Activated CD8-positive, alpha-beta memory T cell treated with anti-CD3 and anti-CD28 coated beads, Interleukin-2, amount 50 U/mL, for 1 hour (primary cell): ENCODE measurements around the gene LRRK1.

Source experiments
- DNase-seq: peaks from one replicate; pipeline ENCODE4 v3.0.0-alpha.2; 2020; ENCODE audit errors: extremely low read depth

Gene LRRK1

DNA sequence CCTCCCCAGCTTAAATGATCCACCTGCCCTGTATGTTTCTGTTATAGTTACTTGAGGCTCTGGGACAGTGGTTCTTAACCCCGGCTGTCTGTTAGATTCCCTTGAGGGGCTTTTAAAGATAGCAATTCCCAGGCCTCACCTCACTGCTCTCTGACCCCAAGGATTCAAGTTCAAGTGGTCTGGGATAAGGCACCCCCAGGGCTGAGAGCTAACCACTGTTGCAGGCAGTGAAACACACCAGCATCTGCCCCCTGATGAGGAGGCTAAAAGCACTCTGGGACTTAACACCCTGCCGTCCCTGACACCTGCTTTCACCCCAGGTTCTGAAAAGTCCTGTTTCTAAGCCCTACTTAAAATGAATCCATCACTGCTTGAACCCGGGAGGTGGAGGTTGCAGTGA lies 103.7 kb downstream of the LRRK1 start:
- DNase-seq, result no peak

DNA sequence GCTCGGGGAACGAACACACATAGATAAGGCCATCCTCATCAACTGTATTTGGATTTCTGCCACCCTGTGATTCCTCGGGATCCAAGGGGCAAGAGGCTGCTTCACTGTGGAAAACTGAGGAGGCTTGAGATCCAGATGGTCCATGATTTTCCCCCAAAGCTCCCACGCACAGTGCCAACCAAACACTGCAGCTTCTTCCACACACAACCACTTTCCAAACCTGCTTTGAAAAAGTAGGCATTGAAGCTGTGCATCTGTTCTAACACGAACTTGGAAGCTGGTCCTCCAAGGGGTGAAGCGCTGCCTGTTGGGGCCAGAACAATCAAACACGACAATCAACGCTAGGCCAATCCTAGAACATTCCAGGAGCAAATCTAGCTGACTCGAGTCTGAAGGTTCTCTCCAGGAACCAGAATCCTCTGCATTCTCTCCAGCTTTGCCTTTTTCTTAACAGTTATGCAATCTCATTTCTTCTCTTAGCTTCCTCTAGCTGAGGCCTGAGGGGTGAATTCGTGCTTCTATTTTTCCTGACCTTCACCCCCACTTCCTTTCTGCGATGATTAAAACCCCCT lies 104.4 kb downstream of the LRRK1 start:
- no peak for DNase-seq

GRCh38 chr15:101024073-101024695 lies 105.0 kb downstream of the LRRK1 start:
- no peak for DNase-seq

- no peak for DNase-seq
These were observed 105.7 kb downstream of the LRRK1 start for GRCh38 chr15:101024706-101025500.

GRCh38 chr15:101025501-101025885 lies 106.3 kb downstream of the LRRK1 start:
- no peak for DNase-seq

GRCh38 chr15:101025896-101026631 lies 106.9 kb downstream of the LRRK1 start:
- no peak for DNase-seq

GRCh38 chr15:101026656-101027272 lies 107.6 kb downstream of the LRRK1 start:
- DNase-seq, result no peak

DNA sequence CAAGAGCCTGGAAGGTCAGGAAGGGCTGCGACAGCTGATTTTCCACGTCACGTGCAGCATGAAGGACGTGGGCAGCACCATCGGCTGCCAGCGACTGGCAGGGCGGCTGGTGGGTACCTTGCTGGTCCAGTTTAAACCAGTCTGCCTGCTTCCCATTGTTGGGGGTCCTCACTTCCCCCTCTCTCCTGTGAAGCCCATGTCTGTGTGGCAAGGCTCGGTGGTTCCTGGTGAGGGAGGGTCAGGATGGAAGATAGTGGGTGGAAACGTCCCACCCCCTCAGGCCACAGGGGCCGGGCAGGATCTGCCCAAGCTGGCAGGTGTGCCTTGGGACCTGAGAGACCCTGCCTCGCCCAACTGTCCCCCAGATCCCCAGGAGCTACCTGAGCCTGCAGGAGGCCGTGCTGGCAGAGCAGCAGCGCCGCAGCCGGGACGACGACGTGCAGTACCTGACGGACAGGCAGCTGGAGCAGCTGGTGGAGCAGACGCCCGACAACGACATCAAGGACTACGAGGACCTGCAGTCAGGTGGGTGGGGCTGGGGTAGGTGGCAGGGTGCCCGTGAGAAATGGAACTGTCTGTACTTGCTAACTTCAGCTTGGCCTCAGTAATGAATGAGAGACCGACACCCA lies 108.2 kb downstream of the LRRK1 start:
- DNase-seq, result no peak

GRCh38 chr15:101027920-101028319 lies 108.8 kb downstream of the LRRK1 start:
- DNase-seq, result no peak

DNA sequence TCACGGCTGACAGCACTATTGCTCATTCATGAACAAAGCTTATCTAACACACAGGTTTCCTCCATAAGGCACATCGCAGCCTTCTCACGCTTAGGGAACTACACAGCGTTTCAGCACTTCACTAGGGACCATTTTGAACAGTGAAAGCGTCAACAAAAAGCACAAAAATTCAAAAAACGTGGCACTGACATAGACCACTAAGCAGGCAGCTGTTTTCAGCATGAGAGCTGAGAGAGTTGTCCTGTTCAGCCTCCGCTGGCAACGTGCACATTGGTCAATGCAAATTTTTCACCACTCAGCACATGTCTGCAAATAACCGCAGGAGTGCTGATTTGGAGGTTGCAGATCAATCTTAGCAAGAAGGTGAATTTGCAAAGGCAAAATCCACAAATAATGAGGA lies 109.2 kb downstream of the LRRK1 start:
- no peak for DNase-seq

GRCh38 chr15:101028772-101029438 lies 109.7 kb downstream of the LRRK1 start:
- DNase-seq, result no peak

DNA sequence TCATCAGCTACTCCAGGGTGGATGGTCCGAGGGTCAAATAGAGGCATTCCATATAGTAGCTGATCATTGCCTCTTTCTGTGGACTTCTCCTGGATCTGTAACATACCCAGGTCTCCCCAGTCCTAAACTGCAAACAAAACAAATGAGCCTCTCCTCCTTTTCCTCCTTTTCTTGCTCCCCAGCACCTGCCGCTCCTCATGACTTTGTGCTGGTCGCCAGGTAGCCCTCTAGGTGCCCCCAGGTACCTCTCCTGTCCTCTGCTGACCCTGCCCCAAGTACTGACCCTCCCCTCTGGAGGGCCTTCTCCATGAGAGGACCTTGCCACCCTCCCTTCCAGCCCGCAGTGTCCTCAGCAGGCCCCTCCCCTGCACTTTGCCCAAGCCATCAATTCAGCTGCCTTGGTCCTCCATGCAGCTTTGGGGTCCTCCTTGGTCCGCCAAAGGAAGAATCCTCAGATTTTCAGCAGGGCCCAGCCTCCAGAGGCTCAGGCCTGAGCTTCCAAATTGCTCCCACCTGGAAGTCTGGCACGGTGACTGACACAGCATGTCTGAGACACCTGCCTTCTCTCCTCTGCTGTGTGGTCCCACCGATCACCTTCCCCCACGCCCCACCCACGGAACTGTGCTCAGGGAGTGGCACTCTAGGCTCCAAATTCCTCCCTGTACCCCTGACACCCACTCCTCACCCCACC lies 111.0 kb downstream of the LRRK1 start:
- DNase-seq, result no peak

DNA sequence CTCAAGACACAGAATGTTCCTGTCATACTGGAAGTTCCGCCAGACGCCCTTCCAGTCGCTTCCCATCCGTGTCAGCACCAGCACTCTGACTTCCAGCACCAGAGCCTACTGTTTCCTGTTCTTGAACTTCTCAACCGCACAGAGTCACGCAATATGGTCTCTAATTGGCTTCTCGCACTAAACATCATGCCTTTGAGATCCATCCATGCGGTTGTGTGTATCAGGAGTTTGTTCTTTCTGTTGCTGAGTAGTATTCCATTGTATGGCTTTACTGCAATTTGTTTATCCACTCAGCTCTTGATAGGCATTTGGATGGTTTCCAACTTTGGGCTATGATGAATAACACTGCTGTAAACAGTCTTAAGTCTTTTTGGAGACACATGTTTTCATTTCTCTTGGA lies 112.1 kb downstream of the LRRK1 start:
- DNase-seq, result no peak

DNA sequence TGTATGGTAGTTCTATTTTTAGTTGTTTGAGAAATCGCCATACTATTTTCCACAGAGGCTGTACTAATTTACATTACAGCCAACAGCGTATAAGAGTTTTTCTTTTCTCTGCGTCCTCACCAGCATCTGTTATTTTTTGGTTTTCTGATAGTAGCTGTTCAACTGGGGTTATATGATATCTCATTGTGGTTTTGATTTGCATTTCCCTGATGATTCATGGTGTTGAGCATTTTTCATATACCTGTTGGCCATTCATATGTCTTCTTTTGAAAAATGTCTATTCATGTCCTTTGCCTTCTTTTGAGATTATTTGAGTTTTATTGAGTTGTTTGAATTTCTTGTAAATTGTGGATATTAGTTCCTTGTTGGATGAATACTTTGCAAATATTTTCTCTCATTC lies 114.6 kb downstream of the LRRK1 start:
- no peak for DNase-seq

DNA sequence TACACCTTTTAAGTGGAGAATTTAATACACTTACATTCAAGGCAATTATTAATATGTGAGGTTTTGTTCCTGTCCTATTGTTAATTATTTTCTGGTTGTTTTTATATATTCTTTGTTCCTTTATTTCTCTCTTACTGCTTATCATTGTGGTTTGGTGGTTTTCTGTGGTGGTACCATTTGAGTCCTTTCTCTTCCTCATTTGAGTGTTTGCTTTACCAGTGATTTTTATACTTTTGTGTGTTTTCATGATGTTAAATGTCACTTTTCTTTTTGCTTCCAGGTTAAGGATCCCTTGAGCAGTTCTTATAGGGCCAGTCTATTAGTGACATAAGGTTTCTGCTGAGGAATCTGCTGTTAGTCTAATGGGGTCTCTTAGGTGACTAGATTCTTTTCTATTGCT lies 116.5 kb downstream of the LRRK1 start:
- no peak for DNase-seq

GRCh38 chr15:101036189-101036588 lies 117.0 kb downstream of the LRRK1 start:
- no peak for DNase-seq

DNA sequence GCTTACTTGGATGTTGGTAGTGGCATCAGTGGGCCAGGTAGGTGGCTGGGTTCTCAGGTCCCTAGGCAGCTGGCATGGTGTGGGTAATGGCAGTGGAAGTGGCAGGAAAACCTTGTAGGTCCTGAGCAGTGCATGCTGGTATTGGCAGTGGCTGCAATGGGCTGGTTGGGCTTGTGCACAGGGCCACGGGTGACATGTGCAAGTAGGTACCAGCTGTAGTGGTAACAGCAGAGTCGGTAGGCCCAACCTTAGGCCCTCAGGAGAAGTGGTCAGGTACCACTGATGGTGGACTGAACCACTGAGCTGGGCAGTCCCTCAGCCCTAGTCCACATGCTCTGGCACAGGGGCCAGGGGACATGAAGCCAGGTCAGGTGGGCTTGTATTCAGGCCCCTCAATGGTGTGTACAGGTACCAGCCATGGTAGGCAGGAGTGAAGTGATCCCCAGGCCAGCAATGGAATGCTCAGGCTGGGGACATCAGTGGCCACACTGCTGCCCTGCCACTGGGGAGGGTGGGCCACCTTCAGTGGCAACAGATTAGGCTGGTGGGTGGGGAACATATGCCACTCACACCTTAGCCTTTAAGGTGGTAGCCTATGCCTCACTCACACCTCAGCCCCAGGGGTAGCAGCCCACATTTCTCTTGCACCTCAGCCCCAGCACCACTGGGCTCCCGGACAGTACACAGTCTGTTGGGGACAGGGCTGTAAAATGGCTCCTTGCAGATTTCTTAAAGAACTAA lies 118.1 kb downstream of the LRRK1 start:
- DNase-seq, result no peak

GRCh38 chr15:101038327-101039003 lies 119.3 kb downstream of the LRRK1 start:
- no peak for DNase-seq

GRCh38 chr15:101039461-101039860 lies 120.3 kb downstream of the LRRK1 start:
- DNase-seq, result no peak
